SK-N-SH treated with all-trans-retinoic acid at 6 μM for 48 hours (cell line): Measurements from ENCODE around the gene DUSP2.

Source experiments
- ARNTL ChIP-seq: fragments of 450-650 bp; formaldehyde crosslinking; IDR thresholded peaks from 2 replicates; pipeline ENCODE4 v1.5.0; 2020; ENCODE audit warnings: low read depth, mild to moderate bottlenecking, moderate library complexity, borderline replicate concordance
- BACH2 ChIP-seq: fragments of 250-450 bp; sonication (Bioruptor Pico); IDR thresholded peaks from 2 replicates; pipeline ENCODE4 v1.9.0; 2021; ENCODE audit warnings: mild to moderate bottlenecking, borderline replicate concordance
- CREB5 ChIP-seq: fragments of 250-450 bp; sonication (Bioruptor Pico); IDR thresholded peaks from 2 replicates; pipeline ENCODE4 v1.5.1; 2020; ENCODE audit warnings: low read depth, mild to moderate bottlenecking, moderate library complexity
- CSDC2 ChIP-seq: fragments of 250-450 bp; sonication (Bioruptor Pico); IDR thresholded peaks from 2 replicates; pipeline ENCODE4 v1.5.0; 2020; ENCODE audit warnings: mild to moderate bottlenecking, moderate library complexity
- ESRRG ChIP-seq: fragments of 250-450 bp; sonication (Bioruptor Pico); IDR thresholded peaks from 2 replicates; pipeline ENCODE4 v1.6.1; 2021; ENCODE audit warnings: mild to moderate bottlenecking
- OSR1 ChIP-seq: fragments of 250-450 bp; sonication (Bioruptor Pico); IDR thresholded peaks from 2 replicates; pipeline ENCODE4 v1.8.0; 2022; ENCODE audit warnings: moderate library complexity, mild to moderate bottlenecking, inconsistent platforms
- PATZ1 ChIP-seq: fragments of 250-450 bp; sonication (Bioruptor Pico); IDR thresholded peaks from 2 replicates; pipeline ENCODE4 v1.8.0; 2020; ENCODE audit warnings: mild to moderate bottlenecking, moderate library complexity, borderline replicate concordance
- RARB ChIP-seq: fragments of 250-450 bp; sonication (Bioruptor Pico); IDR thresholded peaks from 2 replicates; pipeline ENCODE4 v1.8.0; 2021; ENCODE audit warnings: mild to moderate bottlenecking, moderate library complexity
- SNAI2 ChIP-seq: fragments of 250-450 bp; sonication (Bioruptor Pico); IDR thresholded peaks from 2 replicates; pipeline ENCODE4 v1.5.0; 2020; ENCODE audit warnings: mild to moderate bottlenecking, moderate library complexity
- ZFP3 ChIP-seq: fragments of 250-450 bp; sonication (Bioruptor Pico); IDR thresholded peaks from 2 replicates; pipeline ENCODE4 v1.5.0; 2020; ENCODE audit warnings: mild to moderate bottlenecking, moderate library complexity
- ZFP30 ChIP-seq: fragments of 450-650 bp; formaldehyde crosslinking; IDR thresholded peaks from 2 replicates; pipeline ENCODE4 v1.5.0; 2022; ENCODE audit warnings: mild to moderate bottlenecking, moderate library complexity
- ZNF565 ChIP-seq: fragments of 450-650 bp; formaldehyde crosslinking; conservative IDR thresholded peaks from 2 replicates; pipeline ENCODE4 v1.5.0; 2020; ENCODE audit warnings: low read depth, mild to moderate bottlenecking, moderate library complexity
- ZNF70 ChIP-seq: fragments of 450-650 bp; formaldehyde crosslinking; IDR thresholded peaks from 2 replicates; pipeline ENCODE4 v1.5.0; 2020; ENCODE audit warnings: mild to moderate bottlenecking, moderate library complexity
- TF ChIP-seq, protein P1 (sequence below): fragments of 250-450 bp; sonication (Bioruptor Pico); IDR thresholded peaks from 2 replicates; pipeline ENCODE4 v1.8.0; 2021; ENCODE audit warnings: low read depth, mild to moderate bottlenecking, moderate library complexity, borderline replicate concordance

- TF ChIP-seq, protein P1, sequence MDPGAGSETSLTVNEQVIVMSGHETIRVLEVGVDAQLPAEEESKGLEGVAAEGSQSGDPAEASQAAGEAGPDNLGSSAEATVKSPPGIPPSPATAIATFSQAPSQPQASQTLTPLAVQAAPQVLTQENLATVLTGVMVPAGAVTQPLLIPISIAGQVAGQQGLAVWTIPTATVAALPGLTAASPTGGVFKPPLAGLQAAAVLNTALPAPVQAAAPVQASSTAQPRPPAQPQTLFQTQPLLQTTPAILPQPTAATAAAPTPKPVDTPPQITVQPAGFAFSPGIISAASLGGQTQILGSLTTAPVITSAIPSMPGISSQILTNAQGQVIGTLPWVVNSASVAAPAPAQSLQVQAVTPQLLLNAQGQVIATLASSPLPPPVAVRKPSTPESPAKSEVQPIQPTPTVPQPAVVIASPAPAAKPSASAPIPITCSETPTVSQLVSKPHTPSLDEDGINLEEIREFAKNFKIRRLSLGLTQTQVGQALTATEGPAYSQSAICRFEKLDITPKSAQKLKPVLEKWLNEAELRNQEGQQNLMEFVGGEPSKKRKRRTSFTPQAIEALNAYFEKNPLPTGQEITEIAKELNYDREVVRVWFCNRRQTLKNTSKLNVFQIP, result no peak
- TF ChIP-seq RARB, result no peak
- TF ChIP-seq CREB5 (CRISPR knock-in tag), result no peak
- no peak for TF ChIP-seq ZFP3 (CRISPR knock-in tag)
- no peak for TF ChIP-seq ZNF565 (CRISPR knock-in tag)
- TF ChIP-seq CSDC2, result no peak
- TF ChIP-seq ZFP30 (CRISPR knock-in tag), result no peak
- 0 out of 2 replicates have a peak, but pooled peaks have one; percentile 30 for TF ChIP-seq SNAI2 (CRISPR knock-in tag)
- TF ChIP-seq ESRRG (CRISPR knock-in tag), result no peak
- TF ChIP-seq PATZ1 (CRISPR knock-in tag), result no peak
- no peak for TF ChIP-seq OSR1 (CRISPR knock-in tag)
- TF ChIP-seq BACH2 (CRISPR knock-in tag), result no peak
- no peak for TF ChIP-seq ZNF70
- no peak for TF ChIP-seq ARNTL (CRISPR knock-in tag)
Measured at GRCh38 chr2:96147593-96148201, 2.5 kb upstream of the DUSP2 start.
